Fibroblast of pulmonary artery (primary cell): Measurements from ENCODE around the gene LRRK1.

Experiments used
- DNase-seq: peaks from one replicate; pipeline ENCODE4 v3.0.0-alpha.2; 2010; ENCODE audit warnings: low read depth
- H3K4me3 ChIP-seq: replicated peaks from 2 replicates; pipeline ENCODE4 v1.5.1; 2011; ENCODE audit warnings: low read depth, mild to moderate bottlenecking, control low read depth, low read length, moderate library complexity
- CTCF ChIP-seq: IDR thresholded peaks from 2 replicates; pipeline ENCODE4 v1.5.1; 2011; ENCODE audit warnings: mild to moderate bottlenecking, control low read depth, low read length, inconsistent platforms; ENCODE audit errors: missing control alignments

The LRRK1 gene

GRCh38 chr15:100911086-100911485, 8.1 kb upstream of the LRRK1 start:
- no peak for DNase-seq
- no peak overlapping the region for H3K4me3 ChIP-seq
- no peak for TF ChIP-seq CTCF

- TF ChIP-seq CTCF = no peak
- no peak overlapping the region for H3K4me3 ChIP-seq
- no peak for DNase-seq
These were observed 5.2 kb upstream of the LRRK1 start for GRCh38 chr15:100913961-100914360.

GRCh38 chr15:100914876-100915275, 4.3 kb upstream of the LRRK1 start:
- no peak for TF ChIP-seq CTCF
- DNase-seq = peak; percentile 32
- no peak overlapping the region for H3K4me3 ChIP-seq

GRCh38 chr15:100918034-100918689, 995 bp upstream of the LRRK1 start:
- H3K4me3 ChIP-seq = peak overlapping the region; percentile 58
- TF ChIP-seq CTCF = peak; percentile 54
- peak; percentile 77 for DNase-seq

- peak overlapping the region; percentile 68 for H3K4me3 ChIP-seq
- no peak for DNase-seq
These were observed 586 bp downstream of the LRRK1 start for GRCh38 chr15:100919481-100920405.

GRCh38 chr15:100920516-100921135, 1.5 kb downstream of the LRRK1 start:
- peak overlapping the region; percentile 68 for H3K4me3 ChIP-seq
- TF ChIP-seq CTCF = no peak

More at GRCh38 chr15:100919481-100920405, 586 bp downstream of the LRRK1 start:
- TF ChIP-seq CTCF = no peak

More at GRCh38 chr15:100920516-100921135, 1.5 kb downstream of the LRRK1 start:
- no peak for DNase-seq
